Measurements from ENCODE around the gene NOL4L. TPM values are rescaled to one million over a fixed set of nuclear protein-coding genes. Genes with fewer than 3 reads are reported as not detected.

The NOL4L gene
- total and polyA plus RNA-seq, 2 donors (not counting 3 experiments of a cell fraction or from before 2014, with no cell fraction given) = 55.2 to 79.6 TPM

DNA sequence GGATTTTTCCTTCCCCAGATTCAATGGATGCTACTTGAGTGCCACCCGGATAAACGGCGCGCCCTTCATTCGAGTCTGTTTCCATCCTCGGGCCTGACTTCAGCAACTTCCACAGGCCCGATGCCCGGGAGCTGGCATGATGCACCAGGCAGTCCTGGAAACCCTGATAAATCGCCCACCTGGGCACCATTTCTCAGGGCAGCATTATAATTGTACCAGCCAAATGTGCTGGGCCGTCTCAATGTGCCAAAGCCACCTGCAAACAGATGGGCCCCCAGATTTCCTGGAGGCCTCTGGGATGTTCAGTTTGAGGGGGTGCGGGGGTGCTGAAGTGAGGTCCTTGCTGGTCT, 65.8 kb downstream of the NOL4L start:
- TF ChIP-seq EZH2 (IDR thresholded peaks at IDR 0.05; ENCODE audit: borderline replicate concordance, low read depth, low read length, severe bottlenecking) (no peak), POLR2AphosphoS5 (IDR thresholded peaks at IDR 0.05; ENCODE audit: insufficient read depth, low read depth, low read length) (no peak), FOS (IDR thresholded peaks at IDR 0.05; ENCODE audit: borderline replicate concordance, insufficient read depth, low read length) (no peak), GATA2 (IDR thresholded peaks at IDR 0.05; ENCODE audit: insufficient read depth, insufficient read length, low read depth, low read length) (no peak), POLR2A (IDR thresholded peaks at IDR 0.05; ENCODE audit: low read depth, low read length) (no peak), JUN (IDR thresholded peaks at IDR 0.05; ENCODE audit: borderline replicate concordance, insufficient read depth, insufficient read length, low read depth) (no peak)
- TF ChIP-seq, protein P1, sequence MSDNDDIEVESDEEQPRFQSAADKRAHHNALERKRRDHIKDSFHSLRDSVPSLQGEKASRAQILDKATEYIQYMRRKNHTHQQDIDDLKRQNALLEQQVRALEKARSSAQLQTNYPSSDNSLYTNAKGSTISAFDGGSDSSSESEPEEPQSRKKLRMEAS (IDR thresholded peaks at IDR 0.05; ENCODE audit: insufficient read depth, insufficient read length) = no peak
- Histone ChIP-seq H3K4me1 (ENCODE audit: control insufficient read depth, extremely low read depth, insufficient read depth, low read length) (peaks cover 24% of the 10 kb centered on the region), H2AFZ (ENCODE audit: low read depth, low read length) (no peak overlapping the region)

More for the DNA sequence above, 65.8 kb downstream of the NOL4L start:
- H3K9ac ChIP-seq (replicated peaks; ENCODE audit: extremely low read depth, insufficient read depth, low read length) = no peak overlapping the region
- H3K9me3 ChIP-seq (replicated peaks; ENCODE audit: control insufficient read depth, insufficient read depth, low read length) = no peaks in the 10 kb centered on the region
- intact Hi-C loops (cut with micrococcal nuclease) = no loop called here
- no peaks in the 10 kb centered on the region for H3K36me3 ChIP-seq (ENCODE audit: control insufficient read depth in 2 of 2, extremely low read depth in 1 of 2, insufficient read depth in 2 of 2, low read length in 2 of 2)
- no peak overlapping the region for H3K4me3 ChIP-seq (replicated peaks in 1 of 3; ENCODE audit: insufficient read depth in 1 of 3, low read depth in 1 of 3, low read length in 3 of 3)
- H3K79me2 ChIP-seq (ENCODE audit: control insufficient read depth, insufficient read depth, low read length) = no peaks in the 10 kb centered on the region
- no peak for FAIRE-seq
- no peak for DNase-seq (ENCODE audit: low read depth, low spot score)
- POLR2A ChIA-PET = interaction anchor here (0.7 kb wide), 1 partner anchor 512 kb away, joined by 3 read pairs; no protein-coding TSS in a partner anchor
- no TSS peak for BruUV-seq (replicated peaks)
- H4K20me1 ChIP-seq (replicated peaks; ENCODE audit: control insufficient read depth, extremely low read depth, insufficient read depth, low read length) = no peaks in the 10 kb centered on the region
- no peaks in the 10 kb centered on the region for H3K9me1 ChIP-seq (replicated peaks; ENCODE audit: control insufficient read depth, extremely low read depth, insufficient read depth, low read length)
- dilution Hi-C loops (cut with MboI; ENCODE audit: extremely low pct_ligation_motif_present, low sequenced_read_pairs) = no loop called here
- no peak overlapping the region for H3K27ac ChIP-seq (ENCODE audit: insufficient read depth, low read depth, low read length)
- H3K27me3 ChIP-seq (ENCODE audit: control insufficient read depth in 2 of 2, insufficient read depth in 2 of 2, low read length in 2 of 2) = no peaks in the 10 kb centered on the region
- H3K4me2 ChIP-seq (ENCODE audit: insufficient read depth, low read length) = no peak overlapping the region
- CTCF ChIA-PET = interaction anchor here (4.9 to 8.5 kb wide), 2 partner anchors 134 to 259 kb away, joined by 44 to 246 read pairs; no protein-coding TSS in a partner anchor

All from endothelial cell of umbilical vein (primary cell).